ENCODE results near the gene LUC7L.

LUC7L gene

GRCh38 chr16:183005-183404, 46.2 kb downstream of the LUC7L start:
- Histone ChIP-seq H3K9ac (ENCODE audit: low read length) (no peak overlapping the region), H3K4me1 (ENCODE audit: low read length) (no peaks in the 10 kb centered on the region), H3K27me3 (ENCODE audit: low read depth, low read length) (no peaks in the 10 kb centered on the region), H3K36me3 (replicated peaks; ENCODE audit: low read depth, low read length) (peaks cover 23% of the 10 kb centered on the region), H3K9me3 (ENCODE audit: insufficient read depth, low read length) (no peaks in the 10 kb centered on the region), H2AFZ (ENCODE audit: low read depth, low read length) (no peak overlapping the region), H3K79me2 (ENCODE audit: low read length) (no peaks in the 10 kb centered on the region), H3K27ac (ENCODE audit: low read length) (no peak overlapping the region), H4K20me1 (ENCODE audit: insufficient read depth, low read length) (no peaks in the 10 kb centered on the region), H3K4me2 (ENCODE audit: low read length) (no peak overlapping the region), H3K4me3 (ENCODE audit: low read length) (no peak overlapping the region)
- TF ChIP-seq CTCF (IDR thresholded peaks at IDR 0.05; ENCODE audit: low read depth, low read length) = no peak
- TF ChIP-seq EZH2phosphoT487 (IDR thresholded peaks at IDR 0.05; ENCODE audit: low read depth) = no peak

GRCh38 chr16:181565-182021, 47.7 kb downstream of the LUC7L start:
- Histone ChIP-seq H3K79me2 (ENCODE audit: low read length) (no peaks in the 10 kb centered on the region), H4K20me1 (ENCODE audit: insufficient read depth, low read length) (no peaks in the 10 kb centered on the region), H3K9me3 (ENCODE audit: insufficient read depth, low read length) (no peaks in the 10 kb centered on the region), H3K27me3 (ENCODE audit: low read depth, low read length) (no peaks in the 10 kb centered on the region), H3K27ac (ENCODE audit: low read length) (no peak overlapping the region), H3K4me3 (ENCODE audit: low read length) (no peak overlapping the region), H3K9ac (ENCODE audit: low read length) (no peak overlapping the region), H3K36me3 (replicated peaks; ENCODE audit: low read depth, low read length) (peaks cover 17% of the 10 kb centered on the region), H2AFZ (ENCODE audit: low read depth, low read length) (no peak overlapping the region), H3K4me1 (ENCODE audit: low read length) (no peaks in the 10 kb centered on the region), H3K4me2 (ENCODE audit: low read length) (no peak overlapping the region)
- TF ChIP-seq CTCF (IDR thresholded peaks at IDR 0.05; ENCODE audit: low read depth, low read length) (peak; percentile 22), EZH2phosphoT487 (IDR thresholded peaks at IDR 0.05; ENCODE audit: low read depth) (no peak)

GRCh38 chr16:180681-181564, 48.3 kb downstream of the LUC7L start:
- TF ChIP-seq CTCF (IDR thresholded peaks at IDR 0.05; ENCODE audit: low read depth, low read length) (no peak), EZH2phosphoT487 (IDR thresholded peaks at IDR 0.05; ENCODE audit: low read depth) (no peak)
- H4K20me1 ChIP-seq (ENCODE audit: insufficient read depth, low read length) = no peaks in the 10 kb centered on the region
- H3K4me1 ChIP-seq (ENCODE audit: low read length) = no peaks in the 10 kb centered on the region
- H3K9ac ChIP-seq (ENCODE audit: low read length) = no peak overlapping the region
- no peak overlapping the region for H3K4me2 ChIP-seq (ENCODE audit: low read length)
- H3K27me3 ChIP-seq (ENCODE audit: low read depth, low read length) = no peaks in the 10 kb centered on the region
- H3K36me3 ChIP-seq (replicated peaks; ENCODE audit: low read depth, low read length) = peaks cover 17% of the 10 kb centered on the region
- H2AFZ ChIP-seq (ENCODE audit: low read depth, low read length) = no peak overlapping the region
- no peak overlapping the region for H3K4me3 ChIP-seq (ENCODE audit: low read length)
- H3K27ac ChIP-seq (ENCODE audit: low read length) = no peak overlapping the region
- no peaks in the 10 kb centered on the region for H3K9me3 ChIP-seq (ENCODE audit: insufficient read depth, low read length)
- H3K79me2 ChIP-seq (ENCODE audit: low read length) = no peaks in the 10 kb centered on the region

GRCh38 chr16:180101-180675, 49.1 kb downstream of the LUC7L start, which contains the start of gene HBQ1:
Gene HBQ1 (plus strand): TSS chr16:180459. CDS start chr16:180487, 28 bp downstream.
- Histone ChIP-seq H3K4me2 (ENCODE audit: low read length) (no peak within 1 kb of the TSS), H3K79me2 (ENCODE audit: low read length) (no peaks in the 10 kb centered on the region), H3K27ac (ENCODE audit: low read length) (no peak within 1 kb of the TSS), H3K4me3 (ENCODE audit: low read length) (no peak within 1 kb of the TSS), H2AFZ (ENCODE audit: low read depth, low read length) (no peak within 1 kb of the TSS), H3K27me3 (ENCODE audit: low read depth, low read length) (no peaks in the 10 kb centered on the region), H3K36me3 (replicated peaks; ENCODE audit: low read depth, low read length) (peaks cover 17% of the 10 kb centered on the region), H3K9me3 (ENCODE audit: insufficient read depth, low read length) (no peaks in the 10 kb centered on the region), H4K20me1 (ENCODE audit: insufficient read depth, low read length) (no peaks in the 10 kb centered on the region), H3K4me1 (ENCODE audit: low read length) (no peaks in the 10 kb centered on the region), H3K9ac (ENCODE audit: low read length) (no peak within 1 kb of the TSS)
- TF ChIP-seq EZH2phosphoT487 (IDR thresholded peaks at IDR 0.05; ENCODE audit: low read depth) = no peak
- no peak for TF ChIP-seq CTCF (IDR thresholded peaks at IDR 0.05; ENCODE audit: low read depth, low read length)
